GM18502 (cell line): ENCODE data around the gene MYRIP.
A peak's percentile ranks its signal among the peaks of the same experiment; 100 is the strongest.

ENCODE experiments used
- ATAC-seq: cut with Tn5 transposase; IDR thresholded peaks from one replicate; pipeline ENCODE4 v1.9.1; 2021; ENCODE audit warnings: mild to moderate bottlenecking; ENCODE audit not compliant: unreplicated experiment, poor library complexity

The MYRIP gene

GRCh38 chr3:40213556-40213955 lies 404.1 kb downstream of the MYRIP start:
- ATAC-seq, result no peak

DNA sequence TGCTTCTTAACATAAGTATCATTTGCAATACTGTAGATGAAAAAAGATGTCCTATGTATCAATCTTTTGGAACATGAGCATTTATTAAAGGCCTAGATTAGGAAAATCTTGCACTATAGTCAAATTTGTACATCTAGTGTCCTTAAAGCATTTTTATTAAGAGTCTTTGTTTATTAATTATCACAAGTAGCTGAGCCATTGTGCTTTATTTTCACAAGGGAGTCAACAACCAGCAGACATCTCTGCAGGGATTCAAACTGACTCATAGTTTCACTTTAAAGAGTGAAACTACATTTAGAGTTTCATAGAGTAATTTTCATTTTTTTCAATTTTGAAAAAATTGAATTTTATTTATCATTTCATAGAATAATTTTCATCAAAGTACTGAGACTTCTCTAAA lies 405.6 kb downstream of the MYRIP start:
- no peak for ATAC-seq

DNA sequence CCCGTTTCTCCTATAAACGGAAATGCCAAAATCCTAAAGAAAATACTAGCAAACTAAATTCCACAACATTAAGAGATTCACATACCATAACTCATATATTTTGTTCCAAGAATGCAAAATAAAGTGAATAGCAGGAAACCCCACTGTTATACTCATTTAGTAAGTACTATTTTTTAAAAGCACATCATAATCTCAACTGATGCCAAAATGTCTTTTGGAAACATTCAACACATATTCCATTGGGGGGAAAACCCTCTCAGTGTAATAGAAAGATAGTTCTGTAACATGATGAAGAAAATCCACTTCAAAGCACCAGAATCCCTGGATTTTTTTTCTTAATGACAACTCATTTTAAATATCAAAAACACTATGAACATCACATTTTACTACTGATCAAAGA lies 407.1 kb downstream of the MYRIP start:
- ATAC-seq, result no peak

GRCh38 chr3:40223856-40224255 lies 414.4 kb downstream of the MYRIP start:
- ATAC-seq, result no peak

- ATAC-seq, result no peak
Observed at GRCh38 chr3:40224796-40225515, 415.5 kb downstream of the MYRIP start.

DNA sequence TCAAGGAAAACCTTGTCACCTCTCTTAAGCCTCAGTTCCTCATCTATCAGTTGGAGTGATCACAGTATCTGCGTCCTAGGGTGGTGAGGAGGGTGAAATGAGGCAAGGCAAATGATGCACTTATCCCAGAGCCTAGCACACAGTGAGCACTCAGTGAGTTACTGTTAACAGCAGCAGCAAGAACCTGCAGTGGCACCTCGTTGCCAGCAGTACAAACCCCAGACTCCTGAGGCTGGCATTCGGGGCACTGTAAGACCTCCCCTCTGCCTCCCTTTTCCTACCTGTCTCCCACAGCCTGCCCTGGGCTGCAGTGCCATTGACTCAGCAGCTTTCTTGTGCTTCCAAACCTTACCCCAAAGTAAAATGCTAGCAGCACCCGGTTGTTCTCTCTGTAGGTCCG lies 417.2 kb downstream of the MYRIP start:
- ATAC-seq, result no peak

DNA sequence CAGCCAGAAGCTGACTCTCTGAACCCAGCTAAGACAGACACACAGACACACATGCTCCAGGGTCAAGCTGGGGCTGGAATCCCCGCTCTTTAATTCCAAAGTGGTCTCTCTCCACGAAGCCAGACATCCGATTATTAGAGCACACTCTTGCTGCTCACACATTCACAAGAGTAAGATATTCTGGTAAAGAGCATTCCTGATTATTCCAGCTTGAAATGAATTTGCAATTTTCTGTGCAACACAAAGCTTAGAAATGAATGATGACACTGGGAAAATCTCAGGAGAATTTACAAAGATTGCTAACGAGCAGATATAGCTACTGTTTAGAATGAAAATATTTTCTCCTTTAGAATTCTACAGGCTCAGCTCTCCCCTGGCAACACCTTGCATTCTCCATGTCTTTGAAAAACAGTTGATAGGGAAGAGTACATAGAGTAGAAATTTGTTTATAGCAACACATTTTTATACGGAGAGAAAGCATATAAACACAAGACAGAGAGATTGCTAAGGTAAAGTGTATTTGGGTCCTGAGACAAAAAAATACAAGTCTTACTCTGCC lies 419.5 kb downstream of the MYRIP start:
- ATAC-seq, result no peak

DNA sequence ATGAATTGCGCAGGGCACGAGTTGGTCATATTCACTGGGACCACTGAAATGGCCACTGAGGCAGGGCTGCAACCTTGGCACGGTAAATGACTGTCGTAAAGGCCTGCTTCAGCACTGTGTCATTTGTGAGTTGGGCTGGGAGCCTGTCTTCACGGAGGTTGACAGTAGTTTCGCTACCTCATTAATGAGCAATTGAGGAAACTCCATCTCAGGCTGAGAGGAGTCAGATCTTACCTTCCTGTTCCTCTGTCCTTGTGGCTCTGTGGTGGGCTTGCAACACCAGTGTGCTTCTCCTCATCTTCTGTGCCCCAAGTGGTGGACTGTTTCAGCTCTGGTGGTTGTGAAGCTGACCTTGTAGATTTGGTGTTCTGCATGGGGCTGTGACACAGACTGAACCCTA lies 420.0 kb downstream of the MYRIP start:
- ATAC-seq, result peak; percentile 67

DNA sequence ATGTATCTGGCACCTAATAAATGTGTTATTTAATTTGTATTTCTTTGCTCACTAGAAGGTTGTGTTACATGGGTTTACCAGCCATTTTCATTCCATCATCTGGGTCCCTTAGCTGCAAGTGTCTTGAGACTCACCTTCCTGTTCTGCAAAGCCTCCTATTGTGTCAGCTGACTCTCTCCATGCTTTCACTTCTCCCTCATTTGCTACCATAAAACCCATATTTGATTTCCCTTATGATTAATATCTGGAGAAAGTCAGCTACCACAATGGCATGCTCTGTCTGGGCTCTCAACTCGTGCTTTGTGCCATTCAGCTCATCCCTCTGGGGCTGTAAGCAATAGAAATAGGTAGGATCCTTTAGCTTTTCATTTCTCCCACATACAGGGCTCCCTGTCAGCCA lies 420.6 kb downstream of the MYRIP start:
- ATAC-seq, result no peak

DNA sequence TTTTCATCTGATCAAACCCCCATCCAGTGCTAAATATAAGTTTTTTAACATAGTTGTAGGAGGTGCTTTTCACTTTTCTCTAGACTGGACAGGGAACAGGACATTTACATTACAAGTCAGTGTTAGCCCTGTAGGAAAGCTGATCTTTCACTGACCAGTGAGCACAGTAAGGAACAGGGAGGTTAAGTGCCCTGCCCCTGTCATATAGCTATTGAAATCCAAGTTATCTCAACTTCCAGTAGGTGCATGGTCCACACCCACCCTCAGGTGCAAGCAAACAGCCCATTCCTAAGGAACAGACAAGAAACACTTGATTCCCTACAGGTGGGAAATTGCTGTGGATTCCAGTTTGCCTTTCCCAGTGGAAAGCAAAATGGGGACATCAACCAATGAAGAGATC lies 421.0 kb downstream of the MYRIP start:
- ATAC-seq, result no peak

- no peak for ATAC-seq
Observed at GRCh38 chr3:40232626-40233025, 423.2 kb downstream of the MYRIP start.

DNA sequence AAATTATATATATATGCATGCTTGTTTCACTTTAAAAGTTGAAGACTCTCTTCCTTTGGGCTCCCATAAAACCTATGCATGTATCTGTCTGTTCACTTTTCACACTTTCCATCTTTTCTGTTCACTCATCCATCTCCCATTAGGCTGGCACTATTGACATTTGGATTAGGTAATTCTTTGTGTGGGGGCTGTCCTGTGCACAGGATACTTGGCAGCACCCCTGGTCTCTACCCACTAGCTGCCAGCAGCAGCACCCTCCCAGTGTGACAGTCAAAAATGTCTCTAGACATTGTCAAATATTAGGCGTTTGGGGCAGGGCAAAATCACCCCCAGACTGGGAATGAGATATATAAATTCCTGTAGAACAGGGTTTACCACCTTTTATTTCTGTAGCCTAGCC lies 427.8 kb downstream of the MYRIP start:
- no peak for ATAC-seq

- ATAC-seq, result no peak
Observed at GRCh38 chr3:40237889-40238571, 428.6 kb downstream of the MYRIP start.

- no peak for ATAC-seq
Observed at GRCh38 chr3:40240921-40241320, 431.5 kb downstream of the MYRIP start.

DNA sequence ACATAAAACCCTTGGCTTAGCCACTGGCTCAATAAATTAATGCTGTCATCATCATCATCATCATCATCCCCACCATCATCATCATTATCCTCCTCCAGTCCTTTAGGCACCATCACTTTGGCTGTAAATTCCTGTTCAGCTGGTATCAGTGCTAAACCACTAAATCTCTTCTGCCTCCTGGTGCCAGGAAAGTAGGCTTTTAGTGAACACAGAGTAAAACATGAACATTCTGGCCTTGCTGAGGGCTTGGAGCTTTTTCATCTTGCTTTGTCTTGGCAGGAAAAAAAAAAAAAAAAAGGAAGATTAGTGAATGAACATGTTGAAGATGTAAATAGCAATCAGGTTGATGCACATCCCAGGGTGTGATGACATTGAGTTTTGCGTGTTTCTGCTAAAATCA lies 432.8 kb downstream of the MYRIP start:
- ATAC-seq, result no peak

DNA sequence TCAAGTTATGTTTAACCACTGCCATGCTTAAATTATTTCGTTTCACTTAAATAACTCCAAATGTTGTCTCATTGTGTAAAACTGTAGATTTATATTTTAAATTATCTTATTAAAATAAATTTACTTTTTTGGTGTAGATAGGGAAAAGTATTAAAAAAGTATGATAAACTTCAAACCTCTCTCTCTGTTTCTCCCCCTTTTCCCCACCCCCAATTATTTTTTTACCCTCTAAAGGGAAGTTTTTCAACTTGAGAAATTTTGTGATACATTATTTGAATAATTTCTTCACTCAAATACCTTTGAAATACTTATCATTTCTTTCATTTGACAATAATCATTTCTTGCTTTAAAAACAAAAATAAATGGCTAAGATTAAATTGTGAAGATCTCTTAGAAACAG lies 433.2 kb downstream of the MYRIP start:
- ATAC-seq, result no peak

DNA sequence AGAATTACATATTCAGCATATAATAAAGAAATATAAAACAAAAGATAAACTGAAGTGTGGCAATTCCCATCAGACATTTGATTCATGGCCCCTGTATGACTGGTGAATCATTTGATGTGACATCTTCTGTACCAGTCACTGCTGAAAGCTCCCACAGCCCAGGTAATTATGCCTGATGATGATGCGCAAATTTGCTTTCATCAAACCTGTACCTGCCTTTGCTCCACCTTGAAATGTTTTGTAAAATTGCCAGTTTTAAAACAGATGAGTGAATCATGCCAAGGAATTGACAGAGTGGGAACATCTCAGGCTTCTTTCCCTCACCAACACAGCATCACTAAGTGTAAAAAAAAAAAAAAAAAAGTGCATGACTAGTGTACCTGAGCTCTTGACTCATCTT lies 433.6 kb downstream of the MYRIP start:
- no peak for ATAC-seq

GRCh38 chr3:40247714-40248454 lies 438.5 kb downstream of the MYRIP start:
- no peak for ATAC-seq

DNA sequence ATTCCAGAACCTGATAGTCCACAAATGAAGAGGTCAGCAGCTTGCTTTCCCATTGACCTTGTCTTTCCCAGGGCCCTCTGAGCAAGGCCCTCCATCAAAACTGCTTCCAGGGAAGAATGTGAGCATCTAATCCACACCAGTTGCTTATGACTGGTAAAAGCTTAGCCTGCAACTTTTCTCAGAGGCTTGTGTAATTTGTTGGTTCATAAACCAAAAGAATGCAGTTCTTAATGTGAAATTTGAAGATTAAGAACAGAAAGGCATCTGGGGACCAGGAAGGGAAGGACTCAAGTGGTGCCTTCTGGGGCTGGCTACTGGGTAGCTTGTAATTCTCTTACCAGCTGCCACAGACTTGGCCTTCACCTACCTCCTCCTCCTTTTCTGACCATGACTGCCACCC lies 439.2 kb downstream of the MYRIP start:
- ATAC-seq, result no peak

DNA sequence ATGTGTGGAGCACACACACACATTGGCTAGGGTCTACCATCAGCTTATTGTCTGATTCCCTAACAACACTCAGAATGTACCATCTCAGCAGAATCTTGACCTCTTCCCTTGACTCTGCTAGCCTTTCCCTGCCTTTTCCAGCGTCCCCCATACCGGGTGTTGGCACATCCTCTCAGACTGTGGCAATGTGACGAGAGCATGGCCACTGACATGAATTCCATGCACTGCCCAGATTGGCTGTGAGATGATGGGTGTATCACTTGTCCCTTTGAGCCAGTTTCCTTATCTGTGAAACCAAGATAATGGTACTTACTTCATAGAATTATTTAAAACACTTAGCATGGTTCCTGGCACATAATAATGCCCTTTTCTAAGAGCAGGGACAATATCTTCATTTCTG lies 439.8 kb downstream of the MYRIP start:
- ATAC-seq, result no peak

DNA sequence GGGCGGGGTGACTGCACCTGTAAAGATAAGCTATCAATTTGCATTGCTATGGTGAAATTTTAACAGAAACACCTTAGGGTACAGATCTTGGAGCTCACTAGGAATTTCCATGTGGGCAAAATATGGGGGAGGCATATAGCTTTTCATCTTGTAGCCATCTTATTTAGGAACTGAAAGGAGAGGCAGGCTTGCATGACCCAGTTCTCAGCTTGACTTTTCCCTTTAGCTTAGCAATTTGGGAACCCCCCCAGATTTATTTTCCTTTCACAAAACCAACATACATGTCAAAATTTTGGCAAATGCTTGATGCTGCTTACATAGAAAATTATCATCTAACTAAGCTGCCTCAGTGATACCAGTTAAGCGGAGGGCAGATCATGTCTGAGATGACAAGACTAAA lies 445.1 kb downstream of the MYRIP start:
- no peak for ATAC-seq
